COLO668 (cell line): Measurements from ENCODE around the gene ACTG1.
A peak's percentile ranks its signal among the peaks of the same experiment; 100 is the strongest.

Experiments used
- DNase-seq: peaks from one replicate; lab custom pipeline; 2025; ENCODE audit not compliant: unreplicated experiment; lab: John Stamatoyannopoulos, UW

The ACTG1 gene

GRCh38 chr17:81545160-81545949 is 32.8 kb upstream of the ACTG1 start:
- DNase-seq = no peak

- no peak for DNase-seq
Measured at GRCh38 chr17:81544281-81544974, 31.8 kb upstream of the ACTG1 start.

GRCh38 chr17:81543756-81544155 is 31.2 kb upstream of the ACTG1 start:
- no peak for DNase-seq

GRCh38 chr17:81543339-81543675 is 30.7 kb upstream of the ACTG1 start:
- no peak for DNase-seq

- DNase-seq = no peak
Measured at GRCh38 chr17:81542431-81543338, 30.1 kb upstream of the ACTG1 start.

GRCh38 chr17:81541123-81541522 is 28.5 kb upstream of the ACTG1 start:
- no peak for DNase-seq

- no peak for DNase-seq
Measured at GRCh38 chr17:81540676-81541027, 28.1 kb upstream of the ACTG1 start.

- DNase-seq = no peak
Measured at GRCh38 chr17:81539961-81540675, 27.5 kb upstream of the ACTG1 start.

GRCh38 chr17:81539571-81539900 is 26.9 kb upstream of the ACTG1 start:
- DNase-seq = no peak

- no peak for DNase-seq
Measured at GRCh38 chr17:81538651-81539570, 26.3 kb upstream of the ACTG1 start.

- DNase-seq = peak; percentile 85
Measured at GRCh38 chr17:81537856-81538555, 25.4 kb upstream of the ACTG1 start.

- DNase-seq = peak; percentile 86
Measured at GRCh38 chr17:81537343-81537855, 24.8 kb upstream of the ACTG1 start.

GRCh38 chr17:81536299-81537290 is 24.0 kb upstream of the ACTG1 start:
- DNase-seq = no peak

GRCh38 chr17:81535480-81536298 is 23.1 kb upstream of the ACTG1 start:
- no peak for DNase-seq

GRCh38 chr17:81535007-81535328 is 22.4 kb upstream of the ACTG1 start:
- no peak for DNase-seq

GRCh38 chr17:81534157-81535006 is 21.8 kb upstream of the ACTG1 start:
- peak; percentile 12 for DNase-seq
